SK-N-MC (cell line): Measurements from ENCODE around the gene PPP2R2C.

ENCODE experiments used
- EZH2 ChIP-seq: fragments of 200-600 bp; sonication (generic); IDR thresholded peaks from one replicate; pipeline ENCODE4 v1.6.1; 2017; ENCODE audit warnings: antibody characterized with exemption
- POLR2AphosphoS5 ChIP-seq: IDR thresholded peaks from 2 replicates; pipeline ENCODE4 v1.6.1; 2012; ENCODE audit warnings: mild to moderate bottlenecking, low read depth, low read length, borderline replicate concordance

GRCh38 chr4:6340446-6341015 lies 131.9 kb downstream of the PPP2R2C start:
- TF ChIP-seq EZH2, result no peak
- no peak for TF ChIP-seq POLR2AphosphoS5
